ENCODE data around the gene TPT1.

DNA sequence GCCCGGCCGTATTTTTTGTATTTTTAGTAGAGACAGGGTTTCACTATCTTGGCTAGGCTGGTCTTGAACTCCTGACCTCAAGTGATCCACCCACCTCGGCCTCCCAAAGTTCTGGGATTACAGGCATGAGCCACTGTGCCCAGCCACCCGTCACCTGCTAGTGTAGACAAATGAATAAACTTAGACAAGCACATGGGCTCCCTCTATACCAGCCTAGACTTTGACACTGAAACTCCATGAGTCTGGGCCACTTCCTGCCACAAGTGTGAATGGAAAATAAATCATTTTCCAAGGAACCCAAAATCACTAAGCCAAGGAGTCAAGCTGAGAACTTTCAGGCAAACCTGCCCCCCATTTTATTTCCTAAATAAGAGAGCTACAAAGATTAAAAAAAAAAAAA, 27.0 kb upstream of the TPT1 start:
- TF ChIP-seq, protein P1, sequence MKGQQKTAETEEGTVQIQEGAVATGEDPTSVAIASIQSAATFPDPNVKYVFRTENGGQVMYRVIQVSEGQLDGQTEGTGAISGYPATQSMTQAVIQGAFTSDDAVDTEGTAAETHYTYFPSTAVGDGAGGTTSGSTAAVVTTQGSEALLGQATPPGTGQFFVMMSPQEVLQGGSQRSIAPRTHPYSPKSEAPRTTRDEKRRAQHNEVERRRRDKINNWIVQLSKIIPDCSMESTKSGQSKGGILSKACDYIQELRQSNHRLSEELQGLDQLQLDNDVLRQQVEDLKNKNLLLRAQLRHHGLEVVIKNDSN (IDR thresholded peaks at IDR 0.05; ENCODE audit: borderline replicate concordance, low read depth) = no peak
- no peak for TF ChIP-seq TAF1 (IDR thresholded peaks at IDR 0.05; ENCODE audit: borderline replicate concordance, low read depth, low read length)
- TF ChIP-seq, protein P2, sequence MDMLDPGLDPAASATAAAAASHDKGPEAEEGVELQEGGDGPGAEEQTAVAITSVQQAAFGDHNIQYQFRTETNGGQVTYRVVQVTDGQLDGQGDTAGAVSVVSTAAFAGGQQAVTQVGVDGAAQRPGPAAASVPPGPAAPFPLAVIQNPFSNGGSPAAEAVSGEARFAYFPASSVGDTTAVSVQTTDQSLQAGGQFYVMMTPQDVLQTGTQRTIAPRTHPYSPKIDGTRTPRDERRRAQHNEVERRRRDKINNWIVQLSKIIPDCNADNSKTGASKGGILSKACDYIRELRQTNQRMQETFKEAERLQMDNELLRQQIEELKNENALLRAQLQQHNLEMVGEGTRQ (IDR thresholded peaks at IDR 0.05; ENCODE audit: borderline replicate concordance, low read depth, low read length) = no peak
